ENCODE results near the gene SPDEF. TPM values are rescaled to one million over a fixed set of nuclear protein-coding genes. Genes with fewer than 3 reads are reported as not detected.

The SPDEF gene
- total and polyA plus RNA-seq, 2 of the 13 experiments (the other 11 are each of a cell fraction or from before 2014, with no cell fraction given): not detected

GRCh38 chr6:34560366-34561226 lies 4.5 kb upstream of the SPDEF start (continued):
- TF ChIP-seq YY1 (IDR thresholded peaks at IDR 0.05; ENCODE audit: insufficient read depth, insufficient replicate concordance, low read depth, low read length): no peak
- TF ChIP-seq POLR2AphosphoS5 (IDR thresholded peaks at IDR 0.05; ENCODE audit: low read depth, low read length): no peak
- TF ChIP-seq TCF7L2 (IDR thresholded peaks at IDR 0.05; ENCODE audit: low read depth, low read length): no peak
- no peak; the same call in 1 of the 2 replicates for TF ChIP-seq TRAFD1 (CRISPR knock-in tag; IDR thresholded peaks at IDR 0.05; ENCODE audit: borderline replicate concordance)
- no peak for TF ChIP-seq SRSF9 (IDR thresholded peaks at IDR 0.05; ENCODE audit: borderline replicate concordance, insufficient read depth, low read depth, low read length, poor library complexity, severe bottlenecking)
- TF ChIP-seq GATAD1 (CRISPR knock-in tag; IDR thresholded peaks at IDR 0.05): no peak; the same call in 1 of the 2 replicates
- TF ChIP-seq IKZF5 (CRISPR knock-in tag; IDR thresholded peaks at IDR 0.05): peak; percentile 52; the same call in 1 of the 2 replicates
- peak; percentile 83 for TF ChIP-seq TFAP4 (IDR thresholded peaks at IDR 0.05; ENCODE audit: borderline replicate concordance, low read depth)
- TF ChIP-seq ZXDC (CRISPR knock-in tag; IDR thresholded peaks at IDR 0.05): no peak
- TF ChIP-seq RFXANK (CRISPR knock-in tag; IDR thresholded peaks at IDR 0.05): no peak
- peak; percentile 90; the same call in 1 of the 2 replicates for TF ChIP-seq ZNF230 (CRISPR knock-in tag; IDR thresholded peaks at IDR 0.05)
- no peak; the same call in 1 of the 2 replicates for TF ChIP-seq ARNT2 (CRISPR knock-in tag; IDR thresholded peaks at IDR 0.05; ENCODE audit: low read depth)
- TF ChIP-seq ZNF101 (CRISPR knock-in tag; IDR thresholded peaks at IDR 0.05; ENCODE audit: borderline replicate concordance, low read depth): 0 out of 2 replicates have a peak, but pooled peaks have one; percentile 61
- no peak for TF ChIP-seq ZNF20 (CRISPR knock-in tag; IDR thresholded peaks at IDR 0.05)
- TF ChIP-seq ZBTB25 (CRISPR knock-in tag; IDR thresholded peaks at IDR 0.05): no peak
- 0 out of 2 replicates have a peak, but pooled peaks have one; percentile 48 for TF ChIP-seq RNF2 (conservative IDR thresholded peaks at IDR 0.05; ENCODE audit: low read depth)
- peak; percentile 78; the same call in 1 of the 2 replicates for TF ChIP-seq ZNF619 (CRISPR knock-in tag; IDR thresholded peaks at IDR 0.05)
- TF ChIP-seq ZNF670 (CRISPR knock-in tag; IDR thresholded peaks at IDR 0.05; ENCODE audit: borderline replicate concordance): no peak
- no peak for TF ChIP-seq ZNF232 (CRISPR knock-in tag; IDR thresholded peaks at IDR 0.05; ENCODE audit: borderline replicate concordance)

All from HepG2 (cell line).